Activated T-helper 1 cell treated with anti-CD3 and anti-CD28 coated beads, Interleukin-12 subunit alpha, Interleukin-12 subunit beta, Interleukin-2, Interleukin-4 antibody, amounts not matched to agents 30 ng/mL and 10 ng/mL and 1 ng/mL, durations not matched to agents 14 hours and 24 hours and 36 hours (primary cell): Measurements from ENCODE around the gene CCDC138. TPM values are rescaled to one million over a fixed set of nuclear protein-coding genes. Genes with fewer than 3 reads are reported as not detected.

Experiments
- total RNA-seq: library from RNA; stranded (reverse); gene quantifications from 2 replicates; pipeline ENCODE4 v1.2.3, GENCODE V29; 2022

The CCDC138 gene
- total RNA-seq, 1 donor from 2014 or later: 20.0 TPM

Other genes with a start within 250 kb of the CCDC138 start
- 68.0 and 74.1 TPM in 2 replicates for gene RANBP2, start 67.3 kb upstream of the CCDC138 start, total RNA-seq
- 1.9 and 2.3 TPM in 2 replicates for gene EDAR, start 202.4 kb downstream of the CCDC138 start, total RNA-seq